Progenitor cell of endocrine pancreas (in vitro differentiated cells): Measurements from ENCODE around the gene ACADM. TPM values are rescaled to one million over a fixed set of nuclear protein-coding genes. Genes with fewer than 3 reads are reported as not detected.

Experiments used
- DNase-seq: peaks from one replicate; pipeline ENCODE4 v3.0.0; 2021; ENCODE audit warnings: low spot score; ENCODE audit not compliant: unreplicated experiment
- H3K27ac Mint-ChIP-seq: 2 replicates; pipeline ENCODE4 v1.8.0; 2021; ENCODE audit warnings: mild to moderate bottlenecking, moderate library complexity, mixed read lengths
- H3K27me3 Mint-ChIP-seq: 2 replicates; pipeline ENCODE4 v1.8.0; 2021; ENCODE audit warnings: mixed read lengths
- H3K36me3 Mint-ChIP-seq: 2 replicates; pipeline ENCODE4 v1.8.0; 2022; ENCODE audit warnings: mixed read lengths; ENCODE audit not compliant: insufficient read depth
- H3K4me1 Mint-ChIP-seq: 2 replicates; pipeline ENCODE4 v1.8.0; 2021; ENCODE audit warnings: low read depth, mixed read lengths
- H3K4me3 Mint-ChIP-seq: 2 replicates; pipeline ENCODE4 v1.8.0; 2021; ENCODE audit warnings: low read depth, mild to moderate bottlenecking, moderate library complexity, mixed read lengths
- H3K9me3 Mint-ChIP-seq: 2 replicates; pipeline ENCODE4 v1.8.0; 2021; ENCODE audit warnings: low read depth, mixed read lengths
- CTCF ChIP-seq: fragments of 200-600 bp; sonication (generic); IDR thresholded peaks from one replicate; pipeline ENCODE4 v1.5.0; 2021; ENCODE audit warnings: antibody characterized with exemption, mild to moderate bottlenecking; ENCODE audit not compliant: unreplicated experiment
- total RNA-seq: library from RNA; stranded (reverse); gene quantifications from 2 replicates; pipeline ENCODE4 v1.2.1, GENCODE V29; 2021

Gene ACADM
- total RNA-seq, 1 donor from 2014 or later: 61.2 TPM

- Mint-ChIP-seq H3K27ac (no peak overlapping the region), H3K4me3 (no peak overlapping the region), H3K36me3 (no peaks in the 10 kb centered on the region), H3K4me1 (peaks cover 1% of the 10 kb centered on the region), H3K27me3 (no peaks in the 10 kb centered on the region), H3K9me3 (no peaks in the 10 kb centered on the region)
- no peak for DNase-seq
- no peak for TF ChIP-seq CTCF
Measured at GRCh38 chr1:75812065-75812464, 87.6 kb downstream of the ACADM start.

Other genes starting within 250 kb of the ACADM start
- gene SLC44A5, start 113.6 kb upstream of the ACADM start, total RNA-seq: 8.8 and 9.5 TPM in 2 replicates
- 86.4 and 98.5 TPM in 2 replicates for gene RABGGTB, start 61.5 kb downstream of the ACADM start, total RNA-seq
- gene MSH4, start 72.2 kb downstream of the ACADM start, total RNA-seq: 0.55 and 0.57 TPM in 2 replicates
- gene ASB17, start 207.7 kb downstream of the ACADM start, total RNA-seq: not detected in 2 replicates